Neuron (in vitro differentiated cells): ENCODE measurements around the gene TSPOAP1.

Experiments used
- H2AFZ ChIP-seq: one replicate; pipeline ENCODE4 v1.6.1; 2013; ENCODE audit warnings: low read depth, mild to moderate bottlenecking, inconsistent platforms, low read length, moderate library complexity
- H3K27me3 ChIP-seq: one replicate; pipeline ENCODE4 v1.6.1; 2013; ENCODE audit warnings: low read length; ENCODE audit not compliant: insufficient read depth
- H3K36me3 ChIP-seq: one replicate; pipeline ENCODE4 v1.6.1; 2013; ENCODE audit warnings: low read length; ENCODE audit not compliant: insufficient read depth
- H3K4me1 ChIP-seq: one replicate; pipeline ENCODE4 v1.6.1; 2013; ENCODE audit warnings: low read length; ENCODE audit not compliant: insufficient read depth
- H3K4me3 ChIP-seq: 2 replicates; pipeline ENCODE4 v1.5.1; 2013; ENCODE audit warnings: mild to moderate bottlenecking, low read length, moderate library complexity
- H3K9me3 ChIP-seq: one replicate; pipeline ENCODE4 v1.6.1; 2013; ENCODE audit warnings: low read length

Gene TSPOAP1, protein sequence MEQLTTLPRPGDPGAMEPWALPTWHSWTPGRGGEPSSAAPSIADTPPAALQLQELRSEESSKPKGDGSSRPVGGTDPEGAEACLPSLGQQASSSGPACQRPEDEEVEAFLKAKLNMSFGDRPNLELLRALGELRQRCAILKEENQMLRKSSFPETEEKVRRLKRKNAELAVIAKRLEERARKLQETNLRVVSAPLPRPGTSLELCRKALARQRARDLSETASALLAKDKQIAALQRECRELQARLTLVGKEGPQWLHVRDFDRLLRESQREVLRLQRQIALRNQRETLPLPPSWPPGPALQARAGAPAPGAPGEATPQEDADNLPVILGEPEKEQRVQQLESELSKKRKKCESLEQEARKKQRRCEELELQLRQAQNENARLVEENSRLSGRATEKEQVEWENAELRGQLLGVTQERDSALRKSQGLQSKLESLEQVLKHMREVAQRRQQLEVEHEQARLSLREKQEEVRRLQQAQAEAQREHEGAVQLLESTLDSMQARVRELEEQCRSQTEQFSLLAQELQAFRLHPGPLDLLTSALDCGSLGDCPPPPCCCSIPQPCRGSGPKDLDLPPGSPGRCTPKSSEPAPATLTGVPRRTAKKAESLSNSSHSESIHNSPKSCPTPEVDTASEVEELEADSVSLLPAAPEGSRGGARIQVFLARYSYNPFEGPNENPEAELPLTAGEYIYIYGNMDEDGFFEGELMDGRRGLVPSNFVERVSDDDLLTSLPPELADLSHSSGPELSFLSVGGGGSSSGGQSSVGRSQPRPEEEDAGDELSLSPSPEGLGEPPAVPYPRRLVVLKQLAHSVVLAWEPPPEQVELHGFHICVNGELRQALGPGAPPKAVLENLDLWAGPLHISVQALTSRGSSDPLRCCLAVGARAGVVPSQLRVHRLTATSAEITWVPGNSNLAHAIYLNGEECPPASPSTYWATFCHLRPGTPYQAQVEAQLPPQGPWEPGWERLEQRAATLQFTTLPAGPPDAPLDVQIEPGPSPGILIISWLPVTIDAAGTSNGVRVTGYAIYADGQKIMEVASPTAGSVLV (N-terminal part only)

DNA sequence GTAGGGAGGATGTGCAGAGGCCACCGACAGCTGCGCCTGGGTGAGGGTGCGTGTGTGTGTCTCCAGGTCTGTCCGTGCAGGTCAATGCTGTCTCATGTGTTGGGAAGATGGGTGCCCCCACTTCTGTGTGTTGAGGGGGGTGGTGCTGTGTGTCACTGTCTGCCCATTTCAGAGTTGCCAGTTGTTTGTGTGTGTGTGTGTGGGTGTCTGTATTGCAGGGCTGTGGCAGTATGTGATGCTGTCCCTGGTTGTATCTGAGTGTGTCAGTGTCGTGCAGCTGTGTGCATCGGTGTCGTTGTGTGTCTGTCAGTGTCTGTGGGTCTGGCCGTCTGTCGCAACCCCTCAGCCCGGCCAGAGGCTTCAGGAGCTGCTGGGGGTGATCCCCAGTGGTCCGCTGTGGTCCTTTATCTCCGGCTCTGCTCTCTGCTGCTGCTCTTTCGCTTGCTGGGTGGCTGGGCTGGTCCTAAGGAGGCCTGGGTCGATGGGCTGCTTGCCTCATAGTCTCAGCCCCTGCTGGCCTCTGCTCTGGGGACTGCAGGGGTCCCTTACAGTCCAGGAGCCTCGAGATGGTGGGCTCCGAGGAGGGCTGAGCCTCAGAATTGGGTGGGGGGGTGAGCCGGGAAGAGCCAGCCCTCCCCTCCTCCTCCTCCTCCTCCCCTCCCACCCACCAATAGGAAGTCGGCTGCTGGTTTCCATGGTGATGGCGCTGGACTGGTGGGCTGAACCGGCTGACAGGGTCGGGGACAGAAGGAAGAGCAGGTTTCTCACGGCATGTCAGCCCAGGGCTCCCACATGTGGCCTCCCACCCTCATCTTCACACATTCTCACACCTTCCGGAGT, at the start of gene TSPOAP1:
TSS of gene TSPOAP1 (minus strand) at position 601 of the 840 bp plus-strand sequence. CDS start 875 bp downstream, outside the sequence.
- H3K27me3 ChIP-seq, result peaks cover 21% of the 10 kb centered on the region
- peaks cover 34% of the 10 kb centered on the region for H3K4me1 ChIP-seq
- H3K9me3 ChIP-seq, result no peaks in the 10 kb centered on the region
- H3K36me3 ChIP-seq, result no peaks in the 10 kb centered on the region
- peak within 1 kb of the TSS; percentile 58 for H2AFZ ChIP-seq
- peak within 1 kb of the TSS; percentile 52 for H3K4me3 ChIP-seq

DNA sequence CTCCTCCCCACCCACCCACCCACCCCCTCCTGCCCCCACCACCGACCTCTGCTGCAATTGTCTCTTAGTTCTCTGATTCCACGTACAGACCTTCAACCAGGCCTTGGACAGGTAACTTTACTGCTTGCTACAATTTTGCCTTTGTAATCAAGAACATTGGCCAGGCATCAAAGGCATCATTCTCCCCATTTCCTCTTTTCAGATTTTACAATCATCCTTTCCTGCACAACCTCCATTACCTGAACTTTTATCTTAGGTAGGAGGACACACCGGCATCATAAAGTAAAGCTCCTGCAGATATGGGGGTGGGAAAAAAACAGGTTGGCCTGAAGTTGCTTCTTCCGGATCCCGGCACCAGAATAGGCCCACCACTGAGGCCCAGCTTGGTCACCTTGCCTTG, 49.1 kb upstream of the TSPOAP1 start:
- Histone ChIP-seq H3K4me1 (no peaks in the 10 kb centered on the region), H3K4me3 (no peak overlapping the region), H3K9me3 (no peaks in the 10 kb centered on the region), H3K27me3 (peaks cover 2% of the 10 kb centered on the region), H3K36me3 (no peaks in the 10 kb centered on the region), H2AFZ (no peak overlapping the region)

DNA sequence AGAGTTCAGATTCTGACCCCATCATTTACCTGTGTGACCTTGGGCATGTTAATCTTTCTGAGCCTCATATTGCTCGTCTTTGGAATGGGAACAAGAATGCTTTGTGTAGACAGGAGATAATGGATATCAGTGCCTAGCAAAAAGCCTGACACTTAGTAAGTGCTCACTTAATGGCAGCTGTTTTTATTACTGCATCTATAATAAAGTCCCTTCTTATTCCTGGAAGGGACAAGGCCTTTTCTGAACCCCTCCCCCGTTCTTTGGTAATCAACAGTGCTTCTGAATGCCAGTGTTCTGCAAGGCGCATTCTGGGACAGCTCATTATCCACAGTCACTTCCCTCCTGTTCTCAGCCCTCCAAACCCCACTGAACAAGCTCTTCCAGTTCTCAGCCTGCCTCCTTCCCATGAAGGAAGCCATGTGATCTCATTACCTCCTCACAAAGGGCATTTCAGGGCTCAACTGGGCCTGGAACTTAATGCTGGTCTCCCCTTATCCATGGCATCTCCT, 48.6 kb upstream of the TSPOAP1 start:
- Histone ChIP-seq H3K4me1 (peaks cover 4% of the 10 kb centered on the region), H3K9me3 (no peaks in the 10 kb centered on the region), H3K36me3 (no peaks in the 10 kb centered on the region), H3K27me3 (peaks cover 2% of the 10 kb centered on the region), H2AFZ (no peak overlapping the region), H3K4me3 (no peak overlapping the region)

DNA sequence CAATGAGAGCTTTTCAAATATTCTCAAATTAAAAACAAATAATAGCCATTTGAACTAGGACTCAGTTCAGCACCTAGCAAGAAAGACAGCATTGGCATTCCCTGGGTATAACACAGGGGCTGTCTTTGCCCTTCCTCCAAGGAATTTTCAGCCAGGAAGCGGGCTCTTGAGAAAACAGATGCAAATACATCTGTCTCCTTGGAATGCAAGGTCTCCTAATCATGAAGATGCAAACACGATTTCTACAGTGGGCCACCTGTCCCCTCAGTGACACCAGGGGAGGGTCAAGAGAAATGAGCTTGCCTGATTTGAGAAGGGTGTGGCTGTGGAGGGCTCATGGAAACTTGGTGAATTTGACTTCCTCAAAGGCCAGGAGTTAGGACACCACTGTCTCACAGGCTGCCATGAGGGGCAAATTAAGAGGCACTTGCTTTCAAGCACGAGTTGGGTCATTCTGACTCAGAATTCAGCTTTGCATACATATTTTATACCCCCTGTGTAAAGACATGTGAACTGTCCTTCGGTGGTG, 47.9 kb upstream of the TSPOAP1 start:
- H3K36me3 ChIP-seq, result no peaks in the 10 kb centered on the region
- peaks cover 2% of the 10 kb centered on the region for H3K27me3 ChIP-seq
- no peak overlapping the region for H3K4me3 ChIP-seq
- H3K4me1 ChIP-seq, result peaks cover 4% of the 10 kb centered on the region
- no peaks in the 10 kb centered on the region for H3K9me3 ChIP-seq
- H2AFZ ChIP-seq, result no peak overlapping the region

DNA sequence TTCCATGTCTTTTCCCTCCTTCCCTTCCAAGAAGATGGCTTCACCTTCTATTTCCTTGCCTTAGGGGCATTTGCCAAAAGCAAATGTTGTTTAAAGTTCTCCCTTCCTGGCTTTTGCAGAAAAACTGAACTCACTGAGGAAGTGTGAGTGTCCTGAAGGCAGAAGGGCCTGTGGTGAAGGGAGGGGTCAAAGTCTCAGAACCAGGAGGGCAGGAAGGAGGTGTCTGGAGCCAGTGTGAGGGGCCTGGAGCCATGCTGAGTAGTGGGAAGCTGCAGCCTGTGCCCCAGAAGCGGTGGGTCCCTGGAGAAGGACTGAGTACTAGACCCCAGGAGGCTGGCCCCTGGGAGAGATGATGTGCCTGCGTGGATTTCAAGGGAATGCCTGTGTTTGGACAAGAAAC, 47.2 kb upstream of the TSPOAP1 start:
- no peak overlapping the region for H3K4me3 ChIP-seq
- no peak overlapping the region for H2AFZ ChIP-seq
- H3K4me1 ChIP-seq, result peaks cover 4% of the 10 kb centered on the region
- no peaks in the 10 kb centered on the region for H3K9me3 ChIP-seq
- no peaks in the 10 kb centered on the region for H3K36me3 ChIP-seq
- peaks cover 2% of the 10 kb centered on the region for H3K27me3 ChIP-seq

DNA sequence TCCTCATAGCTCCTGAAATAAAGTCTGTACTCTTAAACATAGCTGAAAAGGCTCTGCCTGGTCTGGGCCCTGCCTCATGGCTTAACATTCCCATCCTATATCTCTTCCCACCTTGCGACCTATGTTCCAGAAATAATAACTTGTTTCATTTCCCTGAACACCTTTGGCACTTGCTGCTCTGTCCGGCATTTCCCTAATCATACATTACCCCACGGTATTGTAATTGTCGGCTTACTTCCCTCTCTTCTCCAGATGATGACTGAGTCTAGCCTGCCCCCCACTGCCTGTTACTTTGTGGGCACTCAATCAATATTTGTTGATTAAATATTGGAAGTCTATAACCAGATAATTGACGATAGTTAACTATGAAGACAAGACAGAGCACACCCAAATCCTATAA, 46.7 kb upstream of the TSPOAP1 start:
- H3K4me3 ChIP-seq, result no peak overlapping the region
- no peaks in the 10 kb centered on the region for H3K9me3 ChIP-seq
- H2AFZ ChIP-seq, result no peak overlapping the region
- peaks cover 2% of the 10 kb centered on the region for H3K27me3 ChIP-seq
- no peaks in the 10 kb centered on the region for H3K36me3 ChIP-seq
- H3K4me1 ChIP-seq, result peaks cover 4% of the 10 kb centered on the region

DNA sequence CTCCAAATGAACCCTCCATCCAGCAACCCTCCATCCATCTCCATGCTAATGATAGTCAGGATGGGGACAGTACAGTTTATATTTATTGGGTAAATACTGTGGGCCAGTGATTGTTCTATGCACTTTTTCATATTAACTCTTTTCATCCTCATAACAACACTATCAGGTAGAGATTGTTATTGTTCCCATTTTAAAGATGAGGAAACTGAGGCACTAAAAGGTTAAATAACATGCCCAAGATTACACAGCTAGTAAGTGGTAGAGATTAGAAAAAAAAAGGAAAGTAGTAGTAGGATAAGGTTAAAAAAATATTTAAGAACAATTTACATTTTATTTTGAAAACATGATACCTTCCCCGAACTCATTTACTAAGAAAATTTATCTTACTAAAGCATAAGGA, 45.3 kb upstream of the TSPOAP1 start:
- Histone ChIP-seq H3K27me3 (peaks cover 2% of the 10 kb centered on the region), H3K9me3 (no peaks in the 10 kb centered on the region), H3K36me3 (no peaks in the 10 kb centered on the region), H3K4me3 (no peak overlapping the region), H3K4me1 (peaks cover 4% of the 10 kb centered on the region), H2AFZ (no peak overlapping the region)

DNA sequence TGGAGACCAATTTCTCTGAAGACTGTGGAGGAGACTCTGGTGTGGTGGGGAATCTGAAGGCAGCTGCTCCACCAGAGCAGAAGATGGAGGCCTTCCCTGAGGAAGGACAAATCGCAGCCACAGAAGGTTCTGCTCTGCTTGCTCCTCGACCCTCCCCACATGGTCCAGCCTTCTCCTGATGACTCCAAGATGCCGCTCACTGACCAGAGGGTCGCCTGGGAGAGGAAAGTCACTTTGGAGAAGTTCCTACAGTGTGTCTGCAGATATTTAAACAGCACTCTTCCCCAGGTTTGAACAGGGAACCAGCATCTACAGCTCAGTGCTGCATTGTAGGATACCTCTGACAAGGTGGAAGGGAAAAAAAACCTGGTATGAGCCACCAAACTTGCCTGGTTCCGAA, 44.4 kb upstream of the TSPOAP1 start:
- Histone ChIP-seq H3K9me3 (no peaks in the 10 kb centered on the region), H3K27me3 (peaks cover 2% of the 10 kb centered on the region)

DNA sequence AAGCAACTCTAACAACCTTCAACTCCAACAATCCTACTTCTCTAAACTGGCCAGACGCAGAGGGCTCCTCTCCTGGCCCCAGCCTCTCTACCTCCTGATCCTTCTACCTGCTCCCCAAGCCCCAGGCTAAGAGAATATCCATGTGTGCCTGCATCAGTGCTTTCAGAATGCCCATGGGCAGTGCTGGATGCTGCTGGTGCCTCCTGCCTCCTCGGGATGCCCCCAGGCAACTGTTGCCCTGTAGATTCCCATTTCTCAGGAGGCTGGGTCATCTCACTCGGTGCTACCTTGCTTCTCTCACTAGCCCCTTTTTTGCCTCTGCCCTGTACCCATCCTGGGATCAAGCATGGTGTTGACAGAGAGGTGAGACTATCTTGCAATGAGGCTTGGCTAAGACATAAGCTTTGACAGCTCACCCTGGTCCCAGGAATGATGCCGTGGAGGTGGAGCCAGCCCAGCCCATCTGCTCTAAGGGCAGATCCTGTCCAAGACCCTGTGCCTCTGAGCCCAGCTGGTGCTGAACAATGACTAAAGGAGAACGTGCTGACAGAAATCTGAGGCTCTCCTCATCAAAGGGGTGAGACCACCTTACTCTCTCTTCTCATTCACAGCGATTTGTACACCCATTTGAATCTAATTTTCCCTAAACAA, 42.8 kb upstream of the TSPOAP1 start:
- Histone ChIP-seq H3K36me3 (no peaks in the 10 kb centered on the region), H3K4me1 (peaks cover 4% of the 10 kb centered on the region), H3K27me3 (peaks cover 2% of the 10 kb centered on the region), H3K4me3 (no peak overlapping the region), H2AFZ (no peak overlapping the region), H3K9me3 (no peaks in the 10 kb centered on the region)

More for the DNA sequence above, 44.4 kb upstream of the TSPOAP1 start:
- Histone ChIP-seq H3K36me3 (no peaks in the 10 kb centered on the region), H3K4me1 (peaks cover 4% of the 10 kb centered on the region), H2AFZ (no peak overlapping the region), H3K4me3 (no peak overlapping the region)

DNA sequence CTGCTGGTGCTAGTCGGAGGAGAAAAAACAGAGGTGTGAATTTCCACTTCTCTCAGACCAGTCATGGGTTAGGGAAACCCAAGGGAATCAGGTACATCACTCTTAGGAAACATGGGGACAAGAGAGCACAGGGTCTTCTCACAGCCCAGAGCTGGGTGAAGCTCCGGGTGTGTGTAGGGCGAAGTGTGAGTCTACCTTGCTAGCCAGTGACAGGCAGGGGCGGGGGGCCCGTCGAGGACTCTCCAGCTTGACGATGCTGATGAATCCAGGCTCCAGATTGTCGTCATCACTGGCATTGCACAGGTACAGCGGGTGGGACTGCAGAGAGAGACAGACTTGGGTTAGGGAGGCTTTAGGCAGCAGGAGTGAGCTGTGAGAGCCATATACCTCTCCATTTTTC, 42.1 kb upstream of the TSPOAP1 start:
- Histone ChIP-seq H3K4me3 (no peak overlapping the region), H2AFZ (no peak overlapping the region), H3K4me1 (peaks cover 4% of the 10 kb centered on the region), H3K27me3 (peaks cover 2% of the 10 kb centered on the region), H3K9me3 (no peaks in the 10 kb centered on the region), H3K36me3 (no peaks in the 10 kb centered on the region)

DNA sequence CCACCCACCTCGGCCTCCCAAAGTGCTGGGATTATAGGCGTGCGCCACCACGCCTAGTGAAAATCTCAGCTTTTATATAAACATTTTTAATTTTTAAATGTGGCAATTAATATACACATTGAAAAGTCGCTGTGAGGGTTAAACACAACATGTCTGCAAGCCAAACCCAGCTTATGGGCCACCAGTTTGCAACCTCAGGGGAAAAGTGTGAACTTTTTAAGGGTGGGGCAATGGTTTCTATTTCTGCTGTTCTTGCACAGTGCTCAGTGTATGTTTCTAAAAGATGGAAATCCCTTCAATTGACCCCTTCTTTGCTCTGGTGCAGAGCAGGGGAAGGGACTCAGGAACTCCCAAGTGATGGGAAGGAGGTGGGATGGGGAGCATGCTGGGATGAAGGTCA, 41.7 kb upstream of the TSPOAP1 start:
- Histone ChIP-seq H2AFZ (no peak overlapping the region), H3K4me1 (peaks cover 4% of the 10 kb centered on the region), H3K36me3 (no peaks in the 10 kb centered on the region), H3K27me3 (peaks cover 2% of the 10 kb centered on the region), H3K4me3 (no peak overlapping the region), H3K9me3 (no peaks in the 10 kb centered on the region)
